GM23338 (cell line): ENCODE measurements around the gene OBSCN. TPM values are rescaled to one million over a fixed set of nuclear protein-coding genes. Genes with fewer than 3 reads are reported as not detected.

Experiments
- ATAC-seq: fragments of 200-7000 bp; cut with Tn5 transposase; 3 replicates; pipeline ENCODE4 v1.9.1; 2020
- DNase-seq: peaks from one replicate; pipeline ENCODE4 v3.0.0-alpha.2; 2015; ENCODE audit warnings: low spot score
- H2AFZ ChIP-seq: fragments of 200-600 bp; sonication (generic); 2 replicates; pipeline ENCODE4 v1.8.0; 2016; ENCODE audit warnings: antibody characterized with exemption, mild to moderate bottlenecking, moderate library complexity
- H3F3A ChIP-seq: fragments of 200-600 bp; sonication (generic); replicated peaks from 2 replicates; pipeline ENCODE4 v1.8.0; 2017; ENCODE audit warnings: antibody characterized with exemption, mixed run types, low read depth
- H3K27ac ChIP-seq: fragments of 200-600 bp; sonication (generic); 2 replicates; pipeline ENCODE4 v1.6.1; 2016; ENCODE audit warnings: low read depth
- H3K27me3 ChIP-seq: fragments of 200-600 bp; sonication (generic); 2 replicates; pipeline ENCODE4 v1.8.0; 2016; ENCODE audit warnings: mild to moderate bottlenecking, mixed run types, moderate library complexity; ENCODE audit not compliant: insufficient read depth
- H3K36me3 ChIP-seq: fragments of 200-600 bp; sonication (generic); 2 replicates; pipeline ENCODE4 v1.8.0; 2016; ENCODE audit warnings: mild to moderate bottlenecking; ENCODE audit not compliant: insufficient read depth
- H3K4me1 ChIP-seq: fragments of 200-600 bp; sonication (generic); 2 replicates; pipeline ENCODE4 v1.8.0; 2016; ENCODE audit warnings: mild to moderate bottlenecking, moderate library complexity; ENCODE audit not compliant: insufficient read depth
- H3K4me2 ChIP-seq: fragments of 200-600 bp; sonication (generic); 2 replicates; pipeline ENCODE4 v1.7.1; 2017; ENCODE audit warnings: mixed run types
- H3K4me3 ChIP-seq: fragments of 200-600 bp; sonication (generic); 2 replicates; pipeline ENCODE4 v1.6.1; 2016; ENCODE audit warnings: mixed run types
- H3K79me2 ChIP-seq: fragments of 200-600 bp; sonication (generic); replicated peaks from 2 replicates; pipeline ENCODE4 v1.8.0; 2017; ENCODE audit warnings: mild to moderate bottlenecking; ENCODE audit not compliant: insufficient read depth
- H3K9me2 ChIP-seq: fragments of 200-600 bp; sonication (generic); 2 replicates; pipeline ENCODE4 v1.8.0; 2017; ENCODE audit not compliant: insufficient read depth
- H4K20me1 ChIP-seq: fragments of 200-600 bp; sonication (generic); replicated peaks from 2 replicates; pipeline ENCODE4 v1.8.0; 2017; ENCODE audit warnings: mild to moderate bottlenecking; ENCODE audit not compliant: insufficient read depth
- H3K27ac Mint-ChIP-seq: 2 replicates; pipeline ENCODE4 v1.8.0; 2020; ENCODE audit warnings: inconsistent platforms, mild to moderate bottlenecking, moderate library complexity, mixed read lengths
- H3K27me3 Mint-ChIP-seq: 3 replicates; pipeline ENCODE4 v1.8.0; 2022; ENCODE audit warnings: low read depth, mild to moderate bottlenecking, moderate library complexity, mixed read lengths, inconsistent platforms; ENCODE audit not compliant: insufficient read depth, poor library complexity
- H3K36me3 Mint-ChIP-seq: 3 replicates; pipeline ENCODE4 v1.8.0; 2021; ENCODE audit warnings: low read depth, mild to moderate bottlenecking, inconsistent platforms, moderate library complexity, mixed read lengths
- H3K4me1 Mint-ChIP-seq: 3 replicates; pipeline ENCODE4 v1.8.0; 2020; ENCODE audit warnings: mild to moderate bottlenecking, inconsistent platforms, mixed read lengths
- H3K4me3 Mint-ChIP-seq: 3 replicates; pipeline ENCODE4 v1.8.0; 2021; ENCODE audit warnings: moderate library complexity, mild to moderate bottlenecking, inconsistent platforms, mixed read lengths
- H3K9me3 Mint-ChIP-seq: 3 replicates; pipeline ENCODE4 v1.8.0; 2020; ENCODE audit warnings: moderate library complexity, mild to moderate bottlenecking, inconsistent platforms, mixed read lengths
- EZH2phosphoT487 ChIP-seq: fragments of 200-600 bp; sonication (generic); IDR thresholded peaks from one replicate; pipeline ENCODE4 v1.8.1; 2018; ENCODE audit warnings: antibody characterized with exemption; ENCODE audit not compliant: unreplicated experiment
- POLR2AphosphoS5 ChIP-seq: IDR thresholded peaks from 2 replicates; pipeline ENCODE4 v1.6.1; 2016; ENCODE audit warnings: antibody characterized with exemption, low read depth
- STAT1 ChIP-seq: IDR thresholded peaks from one replicate; pipeline ENCODE4 v1.6.1; 2016; ENCODE audit warnings: antibody characterized with exemption; ENCODE audit not compliant: unreplicated experiment
- ZNF114 ChIP-seq: fragments of 250-450 bp; sonication (Bioruptor Pico); IDR thresholded peaks from 2 replicates; pipeline ENCODE4 v1.5.0; 2020; ENCODE audit warnings: mild to moderate bottlenecking, moderate library complexity
- polyA plus RNA-seq: library from polyadenylated mRNA; unstranded; fragments of >200 nt; fragmentation: Nextera tagmentation; extraction: Ambion mirVana; gene quantifications from 2 replicates; pipeline ENCODE4 v1.2.1, GENCODE V29; 2016
- total RNA-seq: library from RNA; depleted of rRNA; stranded (reverse); fragments of >200 nt; shearing (Covaris generic); gene quantifications from 2 replicates; pipeline ENCODE4 v1.2.3, GENCODE V29; 2014
- TF ChIP-seq, protein P1 (sequence below): fragments of 250-450 bp; sonication (Bioruptor Pico); IDR thresholded peaks from 2 replicates; pipeline ENCODE4 v1.5.0; 2020; ENCODE audit warnings: mild to moderate bottlenecking, moderate library complexity

The OBSCN gene
- total and polyA plus RNA-seq, 2 experiments from 2014 or later: 8.4 to 38.5 TPM

- TF ChIP-seq EZH2phosphoT487 (no peak), POLR2AphosphoS5 (no peak)
These were observed 28.9 kb downstream of the OBSCN start (continued) for GRCh38 chr1:228236744-228237143.

DNA sequence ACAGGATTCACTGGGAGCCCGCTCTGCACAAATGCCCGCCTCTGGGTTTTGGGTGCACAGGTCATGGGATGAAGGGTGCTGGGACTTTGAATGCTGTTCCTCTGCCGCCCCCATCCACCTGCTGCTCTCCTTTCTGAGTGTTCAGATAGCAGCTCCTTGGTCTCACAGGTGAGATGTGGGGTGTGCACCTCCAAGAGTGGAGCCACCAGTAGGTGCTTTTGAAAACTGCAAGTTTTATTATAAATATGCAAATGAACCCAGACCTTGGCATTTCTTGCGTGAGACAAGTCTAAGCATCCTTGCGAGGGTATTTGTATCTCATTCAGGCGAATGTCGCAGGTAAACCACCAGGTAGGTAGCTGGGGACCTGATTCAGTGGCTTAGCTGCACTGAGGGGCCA, 30.2 kb downstream of the OBSCN start:
- Histone ChIP-seq H3K9me2 (no peaks in the 10 kb centered on the region; the same call in 1 of the 2 replicates), H3K4me1 (no peaks in the 10 kb centered on the region), H3K4me2 (no peak overlapping the region), H3K36me3 (peaks cover 25% of the 10 kb centered on the region), H3K27ac (no peak overlapping the region), H3F3A (no peaks in the 10 kb centered on the region), H3K4me3 (no peak overlapping the region), H2AFZ (no peak overlapping the region), H3K27me3 (no peaks in the 10 kb centered on the region), H4K20me1 (no peaks in the 10 kb centered on the region), H3K79me2 (peaks cover 7% of the 10 kb centered on the region)
- Mint-ChIP-seq H3K4me1 (no peaks in the 10 kb centered on the region), H3K36me3 (peaks cover 73% of the 10 kb centered on the region), H3K4me3 (no peak overlapping the region), H3K9me3 (peaks cover 40% of the 10 kb centered on the region), H3K27ac (no peak overlapping the region), H3K27me3 (peaks cover 7% of the 10 kb centered on the region)
- DNase-seq: no peak
- no peak for ATAC-seq
- TF ChIP-seq, protein P1, sequence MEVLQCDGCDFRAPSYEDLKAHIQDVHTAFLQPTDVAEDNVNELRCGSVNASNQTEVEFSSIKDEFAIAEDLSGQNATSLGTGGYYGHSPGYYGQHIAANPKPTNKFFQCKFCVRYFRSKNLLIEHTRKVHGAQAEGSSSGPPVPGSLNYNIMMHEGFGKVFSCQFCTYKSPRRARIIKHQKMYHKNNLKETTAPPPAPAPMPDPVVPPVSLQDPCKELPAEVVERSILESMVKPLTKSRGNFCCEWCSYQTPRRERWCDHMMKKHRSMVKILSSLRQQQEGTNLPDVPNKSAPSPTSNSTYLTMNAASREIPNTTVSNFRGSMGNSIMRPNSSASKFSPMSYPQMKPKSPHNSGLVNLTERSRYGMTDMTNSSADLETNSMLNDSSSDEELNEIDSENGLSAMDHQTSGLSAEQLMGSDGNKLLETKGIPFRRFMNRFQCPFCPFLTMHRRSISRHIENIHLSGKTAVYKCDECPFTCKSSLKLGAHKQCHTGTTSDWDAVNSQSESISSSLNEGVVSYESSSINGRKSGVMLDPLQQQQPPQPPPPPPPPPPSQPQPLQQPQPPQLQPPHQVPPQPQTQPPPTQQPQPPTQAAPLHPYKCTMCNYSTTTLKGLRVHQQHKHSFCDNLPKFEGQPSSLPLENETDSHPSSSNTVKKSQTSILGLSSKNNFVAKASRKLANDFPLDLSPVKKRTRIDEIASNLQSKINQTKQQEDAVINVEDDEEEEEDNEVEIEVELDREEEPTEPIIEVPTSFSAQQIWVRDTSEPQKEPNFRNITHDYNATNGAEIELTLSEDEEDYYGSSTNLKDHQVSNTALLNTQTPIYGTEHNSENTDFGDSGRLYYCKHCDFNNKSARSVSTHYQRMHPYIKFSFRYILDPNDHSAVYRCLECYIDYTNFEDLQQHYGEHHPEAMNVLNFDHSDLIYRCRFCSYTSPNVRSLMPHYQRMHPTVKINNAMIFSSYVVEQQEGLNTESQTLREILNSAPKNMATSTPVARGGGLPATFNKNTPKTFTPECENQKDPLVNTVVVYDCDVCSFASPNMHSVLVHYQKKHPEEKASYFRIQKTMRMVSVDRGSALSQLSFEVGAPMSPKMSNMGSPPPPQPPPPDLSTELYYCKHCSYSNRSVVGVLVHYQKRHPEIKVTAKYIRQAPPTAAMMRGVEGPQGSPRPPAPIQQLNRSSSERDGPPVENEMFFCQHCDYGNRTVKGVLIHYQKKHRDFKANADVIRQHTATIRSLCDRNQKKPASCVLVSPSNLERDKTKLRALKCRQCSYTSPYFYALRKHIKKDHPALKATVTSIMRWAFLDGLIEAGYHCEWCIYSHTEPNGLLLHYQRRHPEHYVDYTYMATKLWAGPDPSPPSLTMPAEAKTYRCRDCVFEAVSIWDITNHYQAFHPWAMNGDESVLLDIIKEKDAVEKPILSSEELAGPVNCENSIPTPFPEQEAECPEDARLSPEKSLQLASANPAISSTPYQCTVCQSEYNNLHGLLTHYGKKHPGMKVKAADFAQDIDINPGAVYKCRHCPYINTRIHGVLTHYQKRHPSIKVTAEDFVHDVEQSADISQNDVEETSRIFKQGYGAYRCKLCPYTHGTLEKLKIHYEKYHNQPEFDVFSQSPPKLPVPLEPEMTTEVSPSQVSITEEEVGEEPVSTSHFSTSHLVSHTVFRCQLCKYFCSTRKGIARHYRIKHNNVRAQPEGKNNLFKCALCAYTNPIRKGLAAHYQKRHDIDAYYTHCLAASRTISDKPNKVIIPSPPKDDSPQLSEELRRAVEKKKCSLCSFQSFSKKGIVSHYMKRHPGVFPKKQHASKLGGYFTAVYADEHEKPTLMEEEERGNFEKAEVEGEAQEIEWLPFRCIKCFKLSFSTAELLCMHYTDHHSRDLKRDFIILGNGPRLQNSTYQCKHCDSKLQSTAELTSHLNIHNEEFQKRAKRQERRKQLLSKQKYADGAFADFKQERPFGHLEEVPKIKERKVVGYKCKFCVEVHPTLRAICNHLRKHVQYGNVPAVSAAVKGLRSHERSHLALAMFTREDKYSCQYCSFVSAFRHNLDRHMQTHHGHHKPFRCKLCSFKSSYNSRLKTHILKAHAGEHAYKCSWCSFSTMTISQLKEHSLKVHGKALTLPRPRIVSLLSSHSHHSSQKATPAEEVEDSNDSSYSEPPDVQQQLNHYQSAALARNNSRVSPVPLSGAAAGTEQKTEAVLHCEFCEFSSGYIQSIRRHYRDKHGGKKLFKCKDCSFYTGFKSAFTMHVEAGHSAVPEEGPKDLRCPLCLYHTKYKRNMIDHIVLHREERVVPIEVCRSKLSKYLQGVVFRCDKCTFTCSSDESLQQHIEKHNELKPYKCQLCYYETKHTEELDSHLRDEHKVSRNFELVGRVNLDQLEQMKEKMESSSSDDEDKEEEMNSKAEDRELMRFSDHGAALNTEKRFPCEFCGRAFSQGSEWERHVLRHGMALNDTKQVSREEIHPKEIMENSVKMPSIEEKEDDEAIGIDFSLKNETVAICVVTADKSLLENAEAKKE (CRISPR knock-in tag): no peak

DNA sequence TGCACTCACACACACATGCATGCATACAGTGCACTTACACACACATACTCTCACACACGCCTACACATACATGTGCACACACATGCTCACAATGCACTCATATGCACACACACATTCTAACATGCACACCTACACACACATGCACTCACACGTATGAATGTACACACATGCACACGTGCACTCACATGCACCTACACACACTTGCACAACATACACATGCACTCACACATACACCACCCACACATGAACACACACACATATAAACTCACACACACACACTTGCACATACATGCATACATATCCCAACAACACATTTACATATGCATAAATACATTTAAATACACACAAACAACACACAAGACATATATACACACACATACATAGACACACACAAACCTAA, 30.6 kb downstream of the OBSCN start:
- no peak for DNase-seq
- peaks cover 76% of the 10 kb centered on the region for H3K36me3 Mint-ChIP-seq
- peaks cover 7% of the 10 kb centered on the region for H3K27me3 Mint-ChIP-seq
- Histone ChIP-seq H3K36me3 (peaks cover 29% of the 10 kb centered on the region), H3K4me3 (no peak overlapping the region), H3K4me2 (no peak overlapping the region), H2AFZ (no peak overlapping the region), H3K9me2 (no peaks in the 10 kb centered on the region; the same call in 1 of the 2 replicates), H4K20me1 (no peaks in the 10 kb centered on the region), H3K27me3 (no peaks in the 10 kb centered on the region), H3K4me1 (no peaks in the 10 kb centered on the region), H3K27ac (no peak overlapping the region), H3K79me2 (0 out of 2 replicates have a peak, but pooled peaks cover 4% of the 10 kb centered on the region), H3F3A (no peaks in the 10 kb centered on the region)
- TF ChIP-seq ZNF114 (CRISPR knock-in tag) (no peak), STAT1 (no peak), EZH2phosphoT487 (no peak)
- TF ChIP-seq, protein P1 (CRISPR knock-in tag): no peak
- H3K4me1 Mint-ChIP-seq: no peaks in the 10 kb centered on the region
- ATAC-seq: no peak
- no peak overlapping the region for H3K4me3 Mint-ChIP-seq
- H3K9me3 Mint-ChIP-seq: peaks cover 41% of the 10 kb centered on the region
- no peak overlapping the region for H3K27ac Mint-ChIP-seq
